Spleen (tissue), 7 donors: ENCODE data around the gene NEDD4L.

Source experiments
- CTCF ChIP-seq, 11 experiments: fragments of 200-600 bp in 7 of 11; fragments of 450-650 bp in 4 of 11; sonication (generic) in 4 of 11; IDR thresholded peaks in 8 of 11; conservative IDR thresholded peaks in 3 of 11; 1 replicate in 7 of 11; 2 replicates in 4 of 11; pipeline versions ENCODE4 v1.4.0 to v1.8.0; 2016 to 2021; ENCODE audit warnings: antibody characterized with exemption in 11 of 11, inconsistent platforms in 4 of 11, mild to moderate bottlenecking in 1 of 11
- POLR2A ChIP-seq, 3 donors: fragments of 450-650 bp; IDR thresholded peaks; one replicate each; pipeline ENCODE4 v1.5.1; 2017; ENCODE audit warnings: antibody characterized with exemption in 3 of 3, mild to moderate bottlenecking in 1 of 3
- POLR2AphosphoS5 ChIP-seq, 3 donors: sonication (generic); formaldehyde crosslinking; IDR thresholded peaks; one replicate each; pipeline ENCODE4 v1.5.1; 2017; ENCODE audit warnings: antibody characterized with exemption in 3 of 3
- donor health status: DM: no; HTN: no; CAD: no; lungs with moderate emphysema.
- donor health status: DM: no; HTN: no; CAD: no.
- donor health status: DM: no; HTN: no; CAD: no.

GRCh38 chr18:58344861-58345463 lies 300.9 kb downstream of the NEDD4L start:
- TF ChIP-seq CTCF (IDR thresholded peaks at IDR 0.05 in 8 of 11, conservative IDR thresholded peaks at IDR 0.05 in 3 of 11) (no peak), POLR2AphosphoS5 (IDR thresholded peaks at IDR 0.05) (no peak), POLR2A (IDR thresholded peaks at IDR 0.05) (no peak)
